HCEC 1CT (cell line): ENCODE measurements around the gene SLC38A11.

Experiments
- DNase-seq: peaks from one replicate; pipeline ENCODE4 v3.0.0-alpha.2; 2017

The SLC38A11 gene

DNA sequence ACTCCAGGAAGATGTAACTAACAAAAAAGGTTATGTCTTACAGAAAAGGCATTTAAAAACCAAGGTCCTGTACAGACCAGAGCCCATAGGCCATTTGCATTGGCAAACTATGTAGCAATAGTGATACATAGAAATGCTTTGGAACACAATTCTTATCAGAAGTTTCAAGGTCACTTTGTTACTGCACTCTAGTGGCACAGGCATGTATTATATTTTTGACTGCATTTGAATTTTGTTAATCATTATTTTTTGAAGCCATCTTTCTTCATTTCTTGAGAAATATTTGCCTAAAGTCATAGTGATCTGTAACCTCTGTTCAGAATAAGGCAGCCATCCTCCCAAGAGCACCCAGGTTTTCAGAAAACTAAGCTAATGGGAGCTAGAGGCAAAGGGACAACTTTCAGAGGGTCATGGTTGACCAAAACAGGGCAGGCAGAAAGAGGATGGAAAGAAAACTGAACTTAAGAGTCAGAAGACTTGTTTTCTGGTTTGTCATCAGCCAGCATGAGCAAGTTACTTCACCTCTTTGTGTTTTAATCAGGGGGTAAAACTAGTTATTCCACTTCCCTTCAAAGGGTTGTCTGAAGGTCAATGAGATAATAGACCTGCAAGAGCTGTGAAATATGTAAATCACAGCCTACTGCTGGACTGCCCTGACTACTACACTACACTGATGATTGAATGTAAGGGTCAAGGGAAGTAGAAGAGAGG lies 41.5 kb downstream of the SLC38A11 start:
- peak; percentile 61 for DNase-seq

DNA sequence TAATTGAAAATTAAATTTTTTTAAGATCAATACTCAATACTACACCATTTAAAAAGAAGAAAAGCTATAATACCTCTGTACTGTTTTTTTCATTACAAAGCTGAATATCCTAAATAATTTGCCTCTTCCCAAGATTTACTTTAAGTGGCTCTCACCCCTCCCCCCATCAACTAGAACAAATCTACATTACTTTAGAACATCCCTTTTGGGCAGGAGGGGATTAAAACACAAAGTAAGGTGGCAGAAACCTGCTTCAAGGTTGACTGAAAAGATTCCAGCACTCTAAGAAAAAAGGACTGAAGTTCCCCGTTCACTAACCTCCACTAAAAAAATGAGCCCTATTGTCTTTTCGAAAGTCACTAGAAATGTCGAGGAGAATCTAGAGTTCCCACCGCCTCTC lies 42.3 kb downstream of the SLC38A11 start:
- no peak for DNase-seq

DNA sequence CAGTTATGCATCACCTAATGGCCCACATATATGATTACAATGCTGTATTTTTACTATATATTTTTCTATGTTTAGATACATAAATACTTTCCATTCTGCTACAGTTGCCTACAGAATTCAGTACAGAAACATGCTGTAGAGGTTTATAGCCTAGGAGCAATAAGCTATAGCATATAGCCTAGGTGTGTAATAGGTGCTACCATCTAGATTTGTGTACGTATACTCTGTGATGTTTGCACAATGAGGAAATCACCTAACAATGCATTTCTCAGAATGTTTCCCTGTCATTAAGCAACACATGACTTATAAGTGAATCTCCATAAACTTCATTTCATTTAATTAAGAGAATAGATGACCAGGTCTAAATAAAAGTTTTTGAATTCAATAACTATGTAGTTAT lies 43.5 kb downstream of the SLC38A11 start:
- no peak for DNase-seq

- peak; percentile 52 for DNase-seq
Measured at GRCh38 chr2:164910101-164910899, 45.0 kb downstream of the SLC38A11 start.

DNA sequence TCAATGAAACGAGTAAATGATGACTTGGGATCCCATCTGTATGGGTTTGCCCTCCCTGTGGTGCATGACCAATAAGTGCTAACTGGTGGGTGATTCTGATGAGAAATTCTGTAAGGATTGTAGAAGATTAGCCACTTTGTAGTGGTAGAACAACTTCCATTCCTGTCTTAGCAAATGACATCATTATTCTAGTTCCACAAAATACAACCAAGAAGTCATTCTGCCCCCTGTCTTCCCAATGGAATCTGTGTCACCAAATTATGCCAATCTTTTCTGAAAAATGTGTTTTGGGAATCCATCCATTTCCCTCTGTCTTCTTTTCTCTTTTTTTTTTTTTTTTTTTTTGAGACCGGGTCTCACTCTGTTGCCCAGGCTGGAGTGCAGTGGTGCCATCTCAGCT lies 48.4 kb downstream of the SLC38A11 start:
- DNase-seq = no peak

DNA sequence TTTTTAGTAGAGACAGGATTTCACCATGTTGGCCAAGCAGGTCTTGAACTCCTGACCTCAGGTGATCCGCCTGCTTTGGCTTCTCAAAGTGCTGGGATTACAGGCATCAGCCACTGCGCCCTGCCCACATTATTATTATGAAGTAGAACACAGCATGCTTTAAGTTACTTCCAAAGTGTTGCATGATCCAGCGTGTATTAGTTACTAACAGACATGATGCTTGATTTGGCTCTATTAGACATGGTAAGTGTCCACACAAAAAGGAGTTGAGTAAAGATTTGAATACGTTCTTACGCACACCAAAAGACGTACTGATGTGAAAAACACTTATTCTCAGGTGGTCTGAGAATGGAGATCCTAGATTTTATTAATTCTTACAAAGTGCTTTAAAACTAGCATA lies 50.0 kb downstream of the SLC38A11 start:
- no peak for DNase-seq

- no peak for DNase-seq
Measured at GRCh38 chr2:164903951-164904350, 51.4 kb downstream of the SLC38A11 start.

DNA sequence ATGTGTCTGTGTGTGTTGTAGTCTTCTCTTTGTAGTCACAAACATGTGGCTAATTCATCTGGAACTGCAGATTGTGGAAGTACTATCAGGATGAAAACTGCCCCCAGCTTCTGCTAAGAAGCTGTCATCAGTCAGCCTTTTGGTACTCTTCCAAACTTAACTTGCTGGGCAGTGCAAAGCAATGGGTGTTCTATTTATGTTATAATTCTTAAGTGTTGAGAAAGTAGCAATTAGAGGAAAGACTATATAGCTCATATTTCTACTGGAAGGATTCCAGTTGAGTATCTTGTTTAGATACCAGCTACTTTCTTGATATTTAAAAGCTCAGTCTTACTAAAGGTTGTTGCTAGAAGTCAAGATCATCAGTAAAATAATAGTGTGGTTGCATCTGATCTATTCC lies 52.1 kb downstream of the SLC38A11 start:
- peak; percentile 72 for DNase-seq

- DNase-seq = no peak
Measured at GRCh38 chr2:164899121-164899520, 56.2 kb downstream of the SLC38A11 start.

GRCh38 chr2:164898475-164898874 lies 56.9 kb downstream of the SLC38A11 start:
- peak; percentile 48 for DNase-seq

- DNase-seq = no peak
Measured at GRCh38 chr2:164897469-164898260, 57.7 kb downstream of the SLC38A11 start.

DNA sequence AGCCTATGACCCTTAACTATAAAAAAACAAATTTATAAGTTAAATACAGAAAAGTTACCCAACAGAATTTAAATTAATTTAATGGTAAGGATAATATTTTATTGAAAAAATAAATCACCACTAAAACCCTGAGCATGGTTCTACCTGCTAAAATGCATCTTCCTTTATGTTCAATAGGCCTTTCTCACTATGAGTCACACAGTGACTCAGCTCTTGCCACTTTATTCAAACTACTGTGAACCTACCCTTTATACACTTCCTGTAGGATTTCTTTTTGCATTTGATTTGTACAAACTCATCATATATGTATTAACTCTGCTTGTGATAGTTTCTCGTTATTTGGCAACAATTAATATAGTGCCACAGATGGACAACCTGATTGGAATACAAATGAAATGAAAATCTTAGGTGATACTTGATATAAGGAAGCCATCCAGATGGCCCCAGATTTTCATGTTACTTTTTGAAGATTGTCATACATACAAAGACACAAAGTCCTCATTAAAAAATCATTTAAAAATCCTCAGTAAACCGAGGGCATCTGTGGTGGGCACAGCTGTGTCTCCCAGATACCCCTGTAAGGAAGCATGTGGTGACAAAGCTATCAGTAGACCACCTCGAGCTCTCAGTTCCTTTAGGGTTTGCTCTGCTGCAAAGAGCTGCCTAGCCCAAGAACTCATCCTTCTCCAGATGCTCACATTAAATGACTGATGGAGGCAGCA lies 58.5 kb downstream of the SLC38A11 start:
- DNase-seq = peak; percentile 78

- DNase-seq = peak; percentile 37
Measured at GRCh38 chr2:164896226-164896625, 59.1 kb downstream of the SLC38A11 start.

GRCh38 chr2:164891460-164891859 lies 63.9 kb downstream of the SLC38A11 start:
- DNase-seq = no peak

DNA sequence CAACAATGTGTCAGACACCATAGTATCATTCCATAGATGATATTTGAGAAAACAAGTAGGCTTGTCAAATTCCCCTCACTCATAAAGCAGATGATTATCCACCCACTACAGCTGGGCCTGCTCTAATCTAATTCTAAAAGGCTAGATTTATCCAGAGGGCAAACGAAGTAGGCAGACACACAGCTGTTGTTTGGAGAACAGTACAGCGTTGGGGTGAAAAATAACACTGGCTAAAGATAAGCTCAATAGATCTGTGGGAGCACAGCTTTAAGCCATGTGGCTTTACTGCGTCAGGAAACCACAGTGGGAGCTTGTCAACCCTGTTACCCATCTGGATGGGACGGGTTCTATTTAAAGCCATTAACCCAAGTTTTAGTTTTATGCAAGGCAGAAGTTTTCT lies 64.8 kb downstream of the SLC38A11 start:
- DNase-seq = no peak

DNA sequence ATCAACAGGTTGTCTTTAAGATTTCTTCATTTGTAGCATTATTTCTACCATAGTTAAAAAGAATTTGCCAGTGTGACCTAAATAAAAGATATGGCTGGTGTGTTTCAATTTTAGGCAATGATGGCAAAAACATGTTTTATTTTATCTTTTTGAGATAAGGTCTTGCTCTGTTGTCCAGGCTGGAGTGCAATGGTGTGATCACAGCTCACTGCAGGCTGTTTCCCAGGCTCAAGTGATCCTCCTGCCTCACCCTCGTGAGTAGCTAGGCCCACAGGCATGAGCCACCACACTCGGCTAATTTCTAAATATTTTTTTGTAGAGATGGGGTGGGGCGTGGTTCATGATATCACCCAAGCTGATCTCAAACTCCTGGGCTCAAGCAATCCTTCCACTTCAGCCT lies 66.7 kb downstream of the SLC38A11 start:
- DNase-seq = no peak

- no peak for DNase-seq
Measured at GRCh38 chr2:164887434-164888144, 67.7 kb downstream of the SLC38A11 start.

GRCh38 chr2:164882276-164882675 lies 73.0 kb downstream of the SLC38A11 start:
- no peak for DNase-seq

DNA sequence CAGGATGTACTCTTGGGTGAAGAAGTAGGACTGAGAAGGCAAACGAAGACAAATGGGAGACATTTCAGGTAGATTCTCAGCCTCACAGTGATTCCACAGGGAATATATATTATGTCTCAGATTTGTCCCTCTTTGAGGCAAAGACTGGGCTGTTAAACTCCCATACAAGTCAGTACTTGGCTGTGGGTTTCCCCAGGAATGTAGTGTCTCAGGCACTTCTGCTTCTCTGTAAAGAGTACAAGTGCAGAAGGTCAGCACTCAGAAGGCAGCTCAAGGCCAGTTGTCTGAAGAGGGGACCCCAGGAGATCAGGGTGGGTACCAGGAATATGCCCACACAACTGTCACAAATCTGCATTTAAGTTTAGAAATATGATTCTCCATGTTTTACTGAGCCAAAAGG lies 73.8 kb downstream of the SLC38A11 start:
- no peak for DNase-seq

GRCh38 chr2:164879901-164880535 lies 75.3 kb downstream of the SLC38A11 start:
- DNase-seq = no peak

GRCh38 chr2:164877927-164878326 lies 77.4 kb downstream of the SLC38A11 start:
- DNase-seq = no peak

DNA sequence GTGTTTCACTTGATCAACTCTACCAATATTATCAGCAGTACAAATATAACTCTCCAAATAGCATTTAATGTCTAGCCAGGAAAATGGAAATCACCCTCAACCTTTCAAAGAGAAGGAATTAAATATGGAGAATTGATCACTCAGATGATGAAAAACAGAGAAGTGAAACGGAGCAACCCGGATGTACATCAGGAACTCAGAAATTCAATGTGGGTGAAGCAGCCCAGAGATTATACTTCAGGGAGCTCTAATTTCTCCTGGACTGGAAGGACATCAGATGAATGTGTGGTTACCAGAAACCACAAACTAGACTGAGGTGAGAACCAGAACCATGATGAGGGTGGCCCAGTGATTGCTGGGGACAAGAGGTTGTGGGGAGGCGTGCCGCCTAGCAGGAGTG lies 78.2 kb downstream of the SLC38A11 start:
- DNase-seq = no peak
